Limb (tissue), 2 donors: ENCODE data around the gene WASF2.
A peak's percentile ranks its signal among the peaks of the same experiment; 100 is the strongest.

Experiments used
- DNase-seq, 2 donors: peaks; one replicate each; pipeline ENCODE4 v3.0.0-alpha.2; 2016; ENCODE audit errors: extremely low spot score in 2 of 2

The WASF2 gene

DNA sequence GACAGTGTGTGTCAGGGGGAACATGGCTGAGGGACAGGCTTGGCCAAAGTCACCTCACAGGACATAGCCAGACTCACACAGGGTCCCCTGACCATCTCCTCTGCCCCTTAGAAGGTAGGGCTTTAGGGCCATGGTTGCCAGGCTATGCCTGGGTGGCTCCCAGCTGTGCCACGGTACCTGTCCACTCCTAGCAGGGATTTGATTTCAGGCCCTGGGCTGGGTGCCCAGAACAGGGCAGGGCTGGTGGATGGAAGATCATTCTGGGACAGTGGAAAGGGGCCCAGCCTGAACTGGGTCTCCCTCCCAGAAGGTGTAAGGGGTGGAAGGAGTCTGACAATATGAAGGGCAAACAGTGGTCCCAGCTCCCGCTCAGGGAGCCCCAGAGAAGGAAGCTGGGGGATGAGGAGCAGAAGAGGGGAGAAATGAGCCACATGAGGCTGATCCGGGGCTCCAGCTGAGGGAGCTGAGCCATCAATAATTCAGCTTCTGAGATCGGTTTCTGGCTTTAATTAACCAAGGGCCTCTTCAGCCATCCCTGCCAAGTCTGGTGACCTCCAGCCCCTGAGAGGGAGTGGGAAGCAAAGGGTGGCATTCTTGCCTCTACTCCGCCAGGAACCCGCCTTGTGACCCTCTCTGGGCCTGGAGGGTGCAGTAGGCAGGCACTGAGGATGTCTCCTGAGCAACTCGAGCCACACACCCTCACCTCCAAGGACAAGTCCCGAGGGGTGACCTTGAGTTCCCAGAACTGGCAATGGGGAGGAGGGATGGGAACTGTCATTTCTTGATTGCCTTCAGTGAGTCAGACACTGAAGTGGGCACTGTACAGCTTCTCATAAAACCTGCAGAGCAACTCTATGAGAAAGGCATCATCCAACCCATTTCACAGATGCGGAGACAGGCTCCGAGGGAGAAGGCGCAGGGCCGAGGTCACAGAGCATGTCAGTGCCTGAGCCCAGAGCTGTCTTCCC lies 108.9 kb downstream of the WASF2 start:
- DNase-seq: no peak

DNA sequence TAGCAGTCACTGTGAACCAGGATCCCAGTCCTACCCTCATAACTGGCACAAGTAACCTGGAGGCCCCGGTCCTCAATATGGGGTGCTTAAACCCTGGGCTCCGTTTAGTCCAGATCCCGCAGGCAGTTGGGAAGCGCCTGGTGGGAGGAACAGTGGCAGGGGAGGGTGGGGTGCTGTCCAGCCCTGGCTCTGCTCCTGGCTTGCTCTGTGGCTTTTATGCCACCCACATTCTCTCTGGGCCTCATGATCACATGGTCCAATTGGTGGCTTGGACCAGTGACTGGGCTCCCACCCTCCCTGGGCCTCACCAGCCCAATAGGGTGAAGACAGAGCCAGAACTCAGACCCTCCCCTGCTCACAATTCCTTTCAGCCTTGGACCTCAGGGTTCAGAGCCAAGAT lies 109.7 kb downstream of the WASF2 start:
- DNase-seq: no peak

- DNase-seq: no peak
These were observed 110.3 kb downstream of the WASF2 start for GRCh38 chr1:27379564-27380122.

DNA sequence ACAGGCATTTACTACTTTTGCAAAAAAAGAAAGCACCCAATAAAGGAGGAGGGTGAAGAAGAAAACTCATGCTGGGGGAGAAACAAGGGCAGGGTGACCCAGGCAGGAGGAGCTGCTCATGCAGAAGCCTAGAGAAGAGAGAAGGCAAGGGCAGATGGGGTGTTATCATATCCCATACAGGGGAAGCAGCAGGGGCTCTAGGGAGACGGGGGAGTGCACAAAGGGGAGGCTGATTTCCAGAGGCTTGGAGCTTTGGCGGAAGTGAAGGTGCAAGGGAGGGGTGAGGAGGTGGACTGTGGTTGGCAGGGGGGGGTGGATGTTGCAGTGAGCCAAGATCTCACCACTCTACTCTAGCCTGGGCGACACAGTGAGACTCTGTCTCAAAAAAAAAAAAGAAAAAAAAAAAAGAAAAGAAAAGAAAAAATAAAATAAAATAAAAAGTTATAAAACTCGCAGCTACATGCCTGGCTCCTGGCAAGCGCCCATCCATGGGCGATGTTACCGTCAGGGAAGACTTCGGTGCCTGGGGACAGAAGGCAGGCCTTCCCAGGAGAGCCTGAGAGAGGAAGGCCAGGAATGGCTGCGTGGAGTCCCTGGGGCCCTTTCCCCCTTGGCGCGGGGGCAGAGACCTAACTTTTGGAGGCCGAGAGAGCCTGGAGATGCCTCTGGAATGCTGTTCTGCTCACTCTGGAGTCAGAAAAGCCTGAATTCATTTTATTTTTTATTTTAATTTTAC lies 112.0 kb downstream of the WASF2 start:
- DNase-seq: no peak

GRCh38 chr1:27374362-27375086 lies 115.4 kb downstream of the WASF2 start, which contains the start of gene FCN3:
Gene FCN3, minus strand, starts transcription at chr1:27374824. Its CDS starts 6 bp downstream, at chr1:27374818.
- DNase-seq: no peak

DNA sequence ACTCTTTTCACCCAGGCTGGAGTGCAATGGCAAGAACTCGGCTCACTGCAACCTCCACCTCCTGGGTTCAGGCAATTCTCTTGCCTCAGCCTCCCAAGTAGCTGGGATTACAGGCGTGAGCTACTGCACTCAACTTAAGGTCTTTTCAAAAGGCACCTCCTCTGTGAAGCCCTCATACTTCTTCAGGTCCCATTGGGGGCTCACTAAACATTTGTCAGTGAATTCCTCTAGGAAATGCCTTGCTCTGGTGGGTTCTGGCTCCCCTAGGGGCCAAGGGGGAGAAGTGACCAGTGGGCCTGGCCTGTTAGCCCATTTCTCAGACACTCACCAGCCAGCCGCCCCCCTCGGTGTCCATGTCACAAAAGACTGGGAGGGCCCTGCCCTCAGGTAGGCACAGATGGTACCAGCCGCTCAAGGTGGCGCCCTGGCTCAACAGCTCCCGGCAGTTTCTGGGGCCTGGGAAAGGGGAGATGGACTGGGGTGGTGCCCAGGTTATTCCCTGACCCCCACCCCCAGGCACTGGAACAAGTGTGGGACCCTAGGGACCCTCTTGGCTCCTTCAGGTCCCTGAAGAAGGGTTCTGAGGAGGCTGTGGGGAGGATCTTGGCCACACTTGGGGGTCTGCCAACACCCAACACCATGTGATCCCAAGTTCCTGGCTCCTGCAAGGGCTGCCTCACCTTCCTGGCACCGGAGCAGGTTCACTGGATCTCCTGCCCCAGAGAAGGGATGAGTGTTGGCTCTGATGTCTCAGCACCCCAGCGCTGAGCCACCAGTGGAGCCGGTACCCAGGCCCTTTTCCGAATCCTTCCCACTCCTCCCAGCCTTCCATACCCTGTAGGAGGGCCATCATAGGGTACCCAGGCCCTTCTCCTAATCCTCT lies 116.9 kb downstream of the WASF2 start:
- no peak for DNase-seq

DNA sequence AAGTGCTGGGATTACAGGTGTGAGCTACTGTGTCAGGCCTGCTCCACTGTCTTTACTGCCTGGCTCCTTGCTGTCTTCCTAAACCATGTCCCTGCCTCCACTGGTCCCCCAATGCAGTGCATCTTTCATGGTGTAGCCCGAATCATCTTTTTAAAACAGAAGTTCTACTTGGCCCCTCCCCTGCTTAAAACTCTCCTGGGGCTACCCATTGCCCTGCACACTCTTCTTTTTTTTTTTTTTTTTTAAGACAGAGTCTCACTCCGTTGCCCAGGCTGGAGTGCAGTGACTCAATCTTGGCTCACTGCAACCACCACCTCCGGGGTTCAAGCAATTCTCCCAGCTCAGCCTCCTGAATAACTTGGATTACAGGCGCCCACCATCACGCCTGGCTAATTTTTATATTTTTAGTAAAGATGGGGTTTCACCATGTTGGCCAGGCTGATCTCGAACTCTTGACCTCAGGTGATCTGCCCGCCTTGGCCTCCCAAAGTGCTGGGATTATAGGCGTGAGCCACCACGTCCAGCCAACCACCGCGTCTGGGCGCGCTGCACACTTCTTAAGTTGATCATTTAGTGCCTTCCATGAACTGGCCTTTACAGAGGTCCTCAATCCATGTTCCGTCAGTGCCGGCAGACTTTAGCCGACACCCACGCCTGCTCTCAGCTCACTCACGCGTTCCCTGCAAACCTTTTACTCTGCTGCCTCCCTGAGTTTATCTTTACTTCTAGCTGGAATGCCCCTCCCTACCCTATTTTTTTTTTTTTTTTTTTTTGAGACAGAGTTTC lies 117.8 kb downstream of the WASF2 start:
- DNase-seq: no peak

DNA sequence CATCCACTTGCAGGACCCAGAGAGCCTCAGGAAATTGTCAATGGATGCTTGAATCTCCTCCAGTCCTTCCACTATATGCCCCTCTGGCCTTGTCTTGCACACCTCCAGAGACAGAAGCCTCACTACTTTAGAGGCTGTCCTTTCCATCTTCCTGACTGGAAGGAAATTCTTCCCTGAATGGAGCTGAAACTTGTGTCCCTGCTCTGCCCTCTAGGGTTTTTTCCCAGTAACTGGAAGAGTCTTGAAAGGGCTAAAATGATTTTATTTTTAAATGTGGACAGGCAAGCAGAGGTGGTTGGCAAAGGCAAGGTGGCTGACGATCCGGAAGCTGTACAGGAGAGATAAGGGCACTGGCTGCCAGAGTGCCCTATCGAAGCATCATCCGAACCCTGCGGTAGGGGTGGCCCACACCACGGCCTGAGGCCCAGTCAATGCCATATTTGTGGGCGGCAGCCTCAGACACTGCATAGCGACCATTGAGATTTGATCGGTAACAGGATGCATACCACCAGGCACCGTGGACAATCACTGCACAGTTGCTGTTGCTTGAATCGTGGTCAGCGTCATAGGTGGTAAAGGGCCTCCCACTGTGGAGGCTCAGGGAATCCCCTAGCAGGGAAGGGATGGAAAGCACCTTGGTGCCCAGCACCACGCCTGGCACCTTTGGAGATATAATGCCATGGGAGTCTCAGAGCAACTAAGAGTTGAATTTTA lies 120.9 kb downstream of the WASF2 start:
- no peak for DNase-seq

GRCh38 chr1:27367160-27367650 lies 122.8 kb downstream of the WASF2 start:
- DNase-seq: no peak

GRCh38 chr1:27366411-27367159 lies 123.4 kb downstream of the WASF2 start, which contains the start of gene MAP3K6:
Gene MAP3K6, minus strand, starts transcription at chr1:27366961. Its CDS starts 364 bp downstream, at chr1:27366597.
- peak; percentile 67 to 77 for DNase-seq

GRCh38 chr1:27366113-27366410 lies 123.9 kb downstream of the WASF2 start:
- peak; percentile 66 to 85 for DNase-seq

- peak; percentile 86 to 88 for DNase-seq
These were observed 124.4 kb downstream of the WASF2 start for GRCh38 chr1:27365372-27366112.

DNA sequence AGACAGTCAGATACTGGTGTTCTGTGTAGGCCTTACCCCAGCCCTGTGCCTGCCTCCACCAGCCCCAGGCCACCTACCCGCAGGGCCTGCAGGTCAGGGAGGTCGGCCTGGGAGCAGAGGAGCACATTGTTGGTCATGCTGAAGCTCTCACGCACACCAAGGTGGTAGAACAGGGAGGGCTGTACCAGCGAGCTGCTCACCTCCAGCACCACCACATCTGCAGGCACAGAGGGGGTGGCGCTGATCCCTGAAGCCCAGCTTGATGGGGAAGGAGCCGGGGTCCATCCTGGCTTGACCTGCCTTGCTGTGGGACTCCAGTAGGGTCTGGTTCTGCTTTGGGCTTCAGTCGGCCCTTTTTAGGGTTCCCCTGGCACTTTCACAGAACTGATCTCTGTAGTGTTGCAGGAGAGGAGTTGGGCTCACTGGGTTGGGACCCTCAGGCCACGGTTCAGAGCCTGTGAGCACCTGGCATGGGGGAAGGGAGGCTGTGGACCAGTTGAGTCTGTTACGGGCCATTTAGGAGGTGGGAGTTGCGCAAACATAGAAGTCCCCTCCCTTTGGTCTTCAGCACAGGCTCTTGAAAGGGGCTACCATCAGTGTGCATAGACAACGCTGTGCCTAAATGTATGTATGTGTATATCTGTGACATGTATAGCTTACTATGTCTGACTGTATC lies 125.1 kb downstream of the WASF2 start:
- no peak for DNase-seq

- no peak for DNase-seq
These were observed 125.9 kb downstream of the WASF2 start for GRCh38 chr1:27363766-27364695.

GRCh38 chr1:27361553-27361952 lies 128.4 kb downstream of the WASF2 start:
- no peak for DNase-seq

DNA sequence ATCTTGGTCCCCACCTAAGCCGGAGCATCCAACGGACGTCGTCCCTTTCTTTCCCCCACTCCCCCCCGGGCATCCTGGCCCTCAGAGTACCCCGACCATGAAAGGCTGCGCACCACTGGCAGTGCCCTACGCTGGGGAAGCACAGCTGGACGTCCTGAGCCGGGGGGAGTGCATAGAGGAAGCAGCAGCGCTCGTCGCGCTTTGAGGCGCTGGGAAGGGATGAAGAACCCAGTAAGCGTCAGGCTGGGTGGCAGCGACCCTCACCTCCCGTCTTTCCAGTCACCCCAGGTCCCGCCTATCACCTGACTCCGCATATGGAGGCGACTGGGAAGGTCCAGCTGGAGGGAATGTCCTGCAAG lies 128.9 kb downstream of the WASF2 start:
- DNase-seq: no peak
